ENCODE data around the gene DPEP2NB.

DNA sequence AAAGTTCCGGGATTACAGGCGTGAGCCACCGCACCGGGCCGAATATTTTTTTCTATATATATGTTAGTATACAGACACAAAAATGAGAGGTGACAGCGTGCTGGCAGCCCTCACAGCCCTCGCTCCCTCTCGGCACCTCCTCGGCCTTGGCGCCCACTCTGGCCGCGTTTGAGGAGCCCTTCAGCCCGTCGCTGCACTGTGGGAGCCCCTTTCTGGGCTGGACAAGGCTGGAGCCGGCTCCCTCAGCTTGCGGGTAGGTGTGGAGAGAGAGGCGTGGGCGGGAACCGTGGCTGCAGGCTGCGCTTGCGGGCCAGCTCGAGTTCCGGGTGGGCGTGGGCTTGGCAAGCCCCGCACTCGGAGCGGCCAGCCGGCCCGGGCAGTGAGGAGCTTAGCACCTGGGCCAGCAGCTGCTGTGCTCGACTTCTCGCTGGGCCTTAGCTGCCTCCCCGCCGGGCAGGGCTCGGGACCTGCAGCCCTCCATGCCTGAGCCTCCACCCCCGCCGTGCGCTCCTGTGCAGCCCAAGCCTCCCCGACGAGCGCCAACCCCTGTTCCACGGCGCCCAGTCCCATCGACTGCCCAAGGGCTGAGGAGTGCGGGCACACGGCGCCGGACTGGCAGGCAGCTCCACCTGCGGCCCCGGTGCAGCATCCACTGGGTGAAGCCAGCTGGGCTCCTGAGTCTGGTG is 33.6 kb downstream of the DPEP2NB start:
- TF ChIP-seq, protein P1, sequence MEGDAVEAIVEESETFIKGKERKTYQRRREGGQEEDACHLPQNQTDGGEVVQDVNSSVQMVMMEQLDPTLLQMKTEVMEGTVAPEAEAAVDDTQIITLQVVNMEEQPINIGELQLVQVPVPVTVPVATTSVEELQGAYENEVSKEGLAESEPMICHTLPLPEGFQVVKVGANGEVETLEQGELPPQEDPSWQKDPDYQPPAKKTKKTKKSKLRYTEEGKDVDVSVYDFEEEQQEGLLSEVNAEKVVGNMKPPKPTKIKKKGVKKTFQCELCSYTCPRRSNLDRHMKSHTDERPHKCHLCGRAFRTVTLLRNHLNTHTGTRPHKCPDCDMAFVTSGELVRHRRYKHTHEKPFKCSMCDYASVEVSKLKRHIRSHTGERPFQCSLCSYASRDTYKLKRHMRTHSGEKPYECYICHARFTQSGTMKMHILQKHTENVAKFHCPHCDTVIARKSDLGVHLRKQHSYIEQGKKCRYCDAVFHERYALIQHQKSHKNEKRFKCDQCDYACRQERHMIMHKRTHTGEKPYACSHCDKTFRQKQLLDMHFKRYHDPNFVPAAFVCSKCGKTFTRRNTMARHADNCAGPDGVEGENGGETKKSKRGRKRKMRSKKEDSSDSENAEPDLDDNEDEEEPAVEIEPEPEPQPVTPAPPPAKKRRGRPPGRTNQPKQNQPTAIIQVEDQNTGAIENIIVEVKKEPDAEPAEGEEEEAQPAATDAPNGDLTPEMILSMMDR (IDR thresholded peaks at IDR 0.05; ENCODE audit: insufficient read depth, low read length, poor library complexity, severe bottlenecking) = no peak
- TF ChIP-seq EZH2phosphoT487 (conservative IDR thresholded peaks at IDR 0.05; ENCODE audit: low read length) = no peak

All from SU-DHL-6 (cell line).